Measurements from ENCODE around the gene THSD7B. TPM values are rescaled to one million over a fixed set of nuclear protein-coding genes. Genes with fewer than 3 reads are reported as not detected.
"Not testable (repeated sequence)": the region's sequence is repeated elsewhere in the genome, so short reads cannot be mapped to it uniquely, and the experiment has no call there.

The THSD7B gene
- polyA plus RNA-seq, 5 donors = 1.9 to 4.8 (median 3.1) TPM

GRCh38 chr2:137523931-137524330 lies 758.6 kb downstream of the THSD7B start:
- DNase-seq = no peak

GRCh38 chr2:137525132-137525531 lies 759.8 kb downstream of the THSD7B start:
- DNase-seq = no peak

- DNase-seq = no peak
Measured at GRCh38 chr2:137525641-137526190, 760.4 kb downstream of the THSD7B start.

GRCh38 chr2:137535897-137536296 lies 770.6 kb downstream of the THSD7B start:
- DNase-seq = no peak

GRCh38 chr2:137539336-137539735 lies 774.0 kb downstream of the THSD7B start:
- no peak for DNase-seq

GRCh38 chr2:137547842-137548241 lies 782.5 kb downstream of the THSD7B start:
- DNase-seq = no peak

- no peak for DNase-seq
Measured at GRCh38 chr2:137566387-137566786, 801.0 kb downstream of the THSD7B start.

GRCh38 chr2:137570484-137570883 lies 805.1 kb downstream of the THSD7B start:
- DNase-seq = no peak

- not testable (repeated sequence) for DNase-seq
Measured at GRCh38 chr2:137587834-137588233, 822.5 kb downstream of the THSD7B start.

GRCh38 chr2:137588578-137588977 lies 823.2 kb downstream of the THSD7B start:
- DNase-seq = not testable (repeated sequence)

GRCh38 chr2:137590102-137590501 lies 824.8 kb downstream of the THSD7B start:
- DNase-seq = no peak

GRCh38 chr2:137607722-137608318 lies 842.5 kb downstream of the THSD7B start:
- DNase-seq = no peak

GRCh38 chr2:137638932-137639331 lies 873.6 kb downstream of the THSD7B start:
- no peak for DNase-seq

- DNase-seq = no peak
Measured at GRCh38 chr2:137644731-137645130, 879.4 kb downstream of the THSD7B start.

GRCh38 chr2:137654046-137654445 lies 888.7 kb downstream of the THSD7B start:
- no peak for DNase-seq

GRCh38 chr2:137655814-137656213 lies 890.5 kb downstream of the THSD7B start:
- DNase-seq = no peak

- no peak for DNase-seq
Measured at GRCh38 chr2:137658433-137658832, 893.1 kb downstream of the THSD7B start.

GRCh38 chr2:137659616-137660015 lies 894.3 kb downstream of the THSD7B start:
- DNase-seq = no peak

GRCh38 chr2:137670111-137670510 lies 904.8 kb downstream of the THSD7B start:
- DNase-seq = no peak

GRCh38 chr2:137672989-137673552 lies 907.7 kb downstream of the THSD7B start:
- no peak for DNase-seq

- DNase-seq = no peak
Measured at GRCh38 chr2:137674991-137675390, 909.6 kb downstream of the THSD7B start.

GRCh38 chr2:137675584-137676327 lies 910.4 kb downstream of the THSD7B start:
- DNase-seq = no peak

GRCh38 chr2:137676346-137676745 lies 911.0 kb downstream of the THSD7B start:
- DNase-seq = no peak
